ENCODE results near the gene CGN. TPM values are rescaled to one million over a fixed set of nuclear protein-coding genes. Genes with fewer than 3 reads are reported as not detected.
"Not testable (repeated sequence)": the region's sequence is repeated elsewhere in the genome, so short reads cannot be mapped to it uniquely, and the experiment has no call there.

Gene CGN
- total RNA-seq, 1 donor from 2014 or later = 6.7 TPM

DNA sequence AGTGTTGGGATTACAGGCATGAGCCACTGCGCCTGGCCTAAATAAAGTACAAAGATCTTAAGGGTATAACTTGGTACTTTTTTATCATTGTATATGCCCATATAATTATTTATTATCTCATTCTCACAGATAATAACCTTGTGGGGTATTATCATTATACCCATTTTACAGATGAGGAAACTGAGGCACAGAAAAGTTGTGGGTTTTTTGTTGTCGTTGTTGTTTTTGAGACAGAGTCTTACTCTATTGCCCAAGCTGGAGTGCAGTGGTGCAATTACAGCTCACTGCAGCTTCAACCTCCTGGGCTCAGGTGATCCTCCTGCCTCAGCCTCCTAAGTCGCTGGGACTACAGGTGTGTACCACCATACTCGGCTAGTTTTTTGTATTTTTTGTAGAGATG lies 4.1 kb downstream of the CGN start:
- DNase-seq (ENCODE audit: low read depth, low spot score) = no peak
- H3K27me3 Mint-ChIP-seq (ENCODE audit: low read depth) = peaks cover 21% of the 10 kb centered on the region
- peaks cover 30% of the 10 kb centered on the region for H3K4me1 Mint-ChIP-seq
- no peaks in the 10 kb centered on the region for H3K36me3 Mint-ChIP-seq (ENCODE audit: low read depth)
- TF ChIP-seq, protein P1, sequence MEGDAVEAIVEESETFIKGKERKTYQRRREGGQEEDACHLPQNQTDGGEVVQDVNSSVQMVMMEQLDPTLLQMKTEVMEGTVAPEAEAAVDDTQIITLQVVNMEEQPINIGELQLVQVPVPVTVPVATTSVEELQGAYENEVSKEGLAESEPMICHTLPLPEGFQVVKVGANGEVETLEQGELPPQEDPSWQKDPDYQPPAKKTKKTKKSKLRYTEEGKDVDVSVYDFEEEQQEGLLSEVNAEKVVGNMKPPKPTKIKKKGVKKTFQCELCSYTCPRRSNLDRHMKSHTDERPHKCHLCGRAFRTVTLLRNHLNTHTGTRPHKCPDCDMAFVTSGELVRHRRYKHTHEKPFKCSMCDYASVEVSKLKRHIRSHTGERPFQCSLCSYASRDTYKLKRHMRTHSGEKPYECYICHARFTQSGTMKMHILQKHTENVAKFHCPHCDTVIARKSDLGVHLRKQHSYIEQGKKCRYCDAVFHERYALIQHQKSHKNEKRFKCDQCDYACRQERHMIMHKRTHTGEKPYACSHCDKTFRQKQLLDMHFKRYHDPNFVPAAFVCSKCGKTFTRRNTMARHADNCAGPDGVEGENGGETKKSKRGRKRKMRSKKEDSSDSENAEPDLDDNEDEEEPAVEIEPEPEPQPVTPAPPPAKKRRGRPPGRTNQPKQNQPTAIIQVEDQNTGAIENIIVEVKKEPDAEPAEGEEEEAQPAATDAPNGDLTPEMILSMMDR (conservative IDR thresholded peaks at IDR 0.05) = no peak
- no peak overlapping the region for H3K27ac Mint-ChIP-seq (ENCODE audit: unreplicated experiment)
- no peaks in the 10 kb centered on the region for H3K9me3 Mint-ChIP-seq
- no peak overlapping the region for H3K4me3 Mint-ChIP-seq

DNA sequence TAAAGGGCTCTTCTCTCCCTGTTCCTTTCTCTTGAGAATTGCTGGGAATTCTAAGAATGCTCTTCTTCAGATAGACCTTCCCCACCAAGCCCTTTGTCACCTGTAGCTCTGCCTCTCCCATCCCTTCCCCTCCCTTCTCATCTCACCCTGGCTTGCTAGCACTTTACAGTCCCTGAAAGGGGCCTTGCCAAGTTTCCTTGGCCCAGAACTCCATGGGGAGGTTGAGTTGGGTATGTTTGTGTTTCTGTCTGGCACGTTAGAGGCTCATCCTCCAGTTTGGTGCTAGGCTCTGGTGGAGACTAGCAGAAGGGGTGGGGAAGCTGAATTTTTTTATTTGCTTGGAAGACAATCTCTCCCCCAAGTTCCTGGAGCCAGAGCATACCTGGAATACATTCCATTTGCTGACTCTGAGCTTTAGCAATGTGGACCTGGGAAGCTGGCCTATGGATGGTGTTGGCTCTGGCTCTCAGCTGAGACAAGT lies 4.9 kb downstream of the CGN start:
- no peaks in the 10 kb centered on the region for H3K9me3 Mint-ChIP-seq
- TF ChIP-seq, protein P1 (conservative IDR thresholded peaks at IDR 0.05) = no peak
- peaks cover 23% of the 10 kb centered on the region for H3K4me1 Mint-ChIP-seq
- DNase-seq (ENCODE audit: low read depth, low spot score) = no peak
- H3K36me3 Mint-ChIP-seq (ENCODE audit: low read depth) = no peaks in the 10 kb centered on the region
- H3K4me3 Mint-ChIP-seq = no peak overlapping the region
- no peak overlapping the region for H3K27ac Mint-ChIP-seq (ENCODE audit: unreplicated experiment)
- H3K27me3 Mint-ChIP-seq (ENCODE audit: low read depth) = peaks cover 21% of the 10 kb centered on the region

DNA sequence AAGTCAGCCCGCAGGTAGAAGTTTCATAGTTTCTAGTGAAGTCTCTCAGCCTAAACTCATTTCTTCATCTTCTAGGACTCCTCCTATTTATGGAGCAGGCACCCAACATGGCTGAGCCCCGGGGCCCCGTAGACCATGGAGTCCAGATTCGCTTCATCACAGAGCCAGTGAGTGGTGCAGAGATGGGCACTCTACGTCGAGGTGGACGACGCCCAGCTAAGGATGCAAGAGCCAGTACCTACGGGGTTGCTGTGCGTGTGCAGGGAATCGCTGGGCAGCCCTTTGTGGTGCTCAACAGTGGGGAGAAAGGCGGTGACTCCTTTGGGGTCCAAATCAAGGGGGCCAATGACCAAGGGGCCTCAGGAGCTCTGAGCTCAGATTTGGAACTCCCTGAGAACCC lies 7.2 kb downstream of the CGN start:
- H3K27ac Mint-ChIP-seq (ENCODE audit: unreplicated experiment) = no peak overlapping the region
- DNase-seq (ENCODE audit: low read depth, low spot score) = no peak
- H3K36me3 Mint-ChIP-seq (ENCODE audit: low read depth) = no peaks in the 10 kb centered on the region
- H3K4me1 Mint-ChIP-seq = peaks cover 7% of the 10 kb centered on the region
- no peak overlapping the region for H3K4me3 Mint-ChIP-seq
- H3K9me3 Mint-ChIP-seq = no peaks in the 10 kb centered on the region
- TF ChIP-seq, protein P1 (conservative IDR thresholded peaks at IDR 0.05) = no peak
- H3K27me3 Mint-ChIP-seq (ENCODE audit: low read depth) = peaks cover 5% of the 10 kb centered on the region

DNA sequence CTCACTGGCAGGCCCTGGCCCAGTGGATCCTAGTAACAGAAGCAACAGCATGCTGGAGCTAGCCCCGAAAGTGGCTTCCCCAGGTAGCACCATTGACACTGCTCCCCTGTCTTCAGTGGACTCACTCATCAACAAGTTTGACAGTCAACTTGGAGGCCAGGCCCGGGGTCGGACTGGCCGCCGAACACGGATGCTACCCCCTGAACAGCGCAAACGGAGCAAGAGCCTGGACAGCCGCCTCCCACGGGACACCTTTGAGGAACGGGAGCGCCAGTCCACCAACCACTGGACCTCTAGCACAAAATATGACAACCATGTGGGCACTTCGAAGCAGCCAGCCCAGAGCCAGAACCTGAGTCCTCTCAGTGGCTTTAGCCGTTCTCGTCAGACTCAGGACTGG lies 7.7 kb downstream of the CGN start:
- DNase-seq (ENCODE audit: low read depth, low spot score) = no peak
- Mint-ChIP-seq H3K27ac (ENCODE audit: unreplicated experiment) (no peak overlapping the region), H3K36me3 (ENCODE audit: low read depth) (no peaks in the 10 kb centered on the region), H3K9me3 (no peaks in the 10 kb centered on the region), H3K27me3 (ENCODE audit: low read depth) (peaks cover 2% of the 10 kb centered on the region), H3K4me3 (no peak overlapping the region), H3K4me1 (peaks cover 3% of the 10 kb centered on the region)
- TF ChIP-seq, protein P1 (conservative IDR thresholded peaks at IDR 0.05) = no peak

DNA sequence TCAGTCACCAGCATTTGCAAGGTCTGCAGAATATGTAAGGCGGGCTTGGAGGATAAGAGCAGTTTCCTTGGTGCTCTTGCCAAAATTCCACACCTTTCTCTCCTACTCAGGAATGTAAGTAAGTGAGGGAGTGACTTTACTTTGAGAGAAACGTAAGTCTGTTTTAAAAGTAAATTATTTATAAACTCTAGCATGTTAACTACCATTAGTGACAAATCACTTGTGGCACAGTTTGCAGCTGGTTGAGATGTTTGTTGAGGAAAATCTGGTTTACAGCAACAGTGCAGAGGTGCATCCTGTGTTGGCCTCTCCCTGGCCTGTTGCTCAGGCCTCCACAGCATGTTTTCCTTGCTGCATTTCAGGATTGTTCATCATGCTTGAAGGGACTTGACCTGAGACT lies 8.5 kb downstream of the CGN start:
- no peak for DNase-seq (ENCODE audit: low read depth, low spot score)
- no peak overlapping the region for H3K4me3 Mint-ChIP-seq
- TF ChIP-seq, protein P1 (conservative IDR thresholded peaks at IDR 0.05) = no peak
- no peaks in the 10 kb centered on the region for H3K36me3 Mint-ChIP-seq (ENCODE audit: low read depth)
- H3K27me3 Mint-ChIP-seq (ENCODE audit: low read depth) = no peaks in the 10 kb centered on the region
- no peaks in the 10 kb centered on the region for H3K9me3 Mint-ChIP-seq
- no peaks in the 10 kb centered on the region for H3K4me1 Mint-ChIP-seq
- no peak overlapping the region for H3K27ac Mint-ChIP-seq (ENCODE audit: unreplicated experiment)

DNA sequence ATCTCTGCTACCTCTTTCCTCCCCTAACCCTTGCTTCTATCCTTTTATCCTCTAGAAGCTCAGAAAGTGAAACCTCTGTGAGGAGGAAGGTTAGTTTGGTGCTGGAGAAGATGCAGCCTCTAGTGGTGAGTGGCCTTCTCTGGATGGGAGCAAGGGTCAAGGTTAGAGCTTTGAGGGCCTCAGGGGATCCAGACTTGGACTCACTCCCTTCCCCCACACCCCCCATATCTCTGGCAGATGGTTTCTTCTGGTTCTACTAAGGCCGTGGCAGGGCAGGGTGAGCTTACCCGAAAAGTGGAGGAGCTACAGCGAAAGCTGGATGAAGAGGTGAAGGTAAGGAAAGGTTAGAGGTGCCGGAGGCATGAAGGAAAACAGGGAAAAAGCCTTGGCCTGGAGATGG lies 9.2 kb downstream of the CGN start:
- Mint-ChIP-seq H3K4me3 (no peak overlapping the region), H3K27ac (ENCODE audit: unreplicated experiment) (no peak overlapping the region), H3K4me1 (no peaks in the 10 kb centered on the region), H3K36me3 (ENCODE audit: low read depth) (no peaks in the 10 kb centered on the region), H3K27me3 (ENCODE audit: low read depth) (no peaks in the 10 kb centered on the region), H3K9me3 (no peaks in the 10 kb centered on the region)
- DNase-seq (ENCODE audit: low read depth, low spot score) = no peak
- TF ChIP-seq, protein P1 (conservative IDR thresholded peaks at IDR 0.05) = no peak

DNA sequence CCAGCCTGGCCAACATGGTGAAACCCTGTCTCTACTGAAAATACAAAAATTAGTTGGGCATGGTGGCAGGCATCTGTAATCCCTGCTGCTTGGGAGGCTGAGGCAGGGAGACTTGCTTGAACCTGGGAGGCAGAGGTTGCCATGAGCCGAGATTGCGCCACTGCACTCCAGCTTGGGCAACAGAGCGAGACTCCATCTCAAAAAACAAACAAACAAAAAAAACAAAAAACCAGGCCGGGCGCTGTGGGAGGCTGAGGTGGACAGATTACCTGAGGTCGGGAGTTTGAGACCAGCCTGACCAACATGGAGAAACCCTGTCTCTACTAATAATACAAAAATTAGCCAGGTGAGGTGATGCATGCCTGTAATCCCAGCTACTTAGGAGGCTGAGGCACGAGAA lies 11.2 kb downstream of the CGN start:
- H3K27me3 Mint-ChIP-seq (ENCODE audit: low read depth); DNase-seq (ENCODE audit: low read depth, low spot score); H3K27ac Mint-ChIP-seq (ENCODE audit: unreplicated experiment); H3K36me3 Mint-ChIP-seq (ENCODE audit: low read depth); H3K9me3 Mint-ChIP-seq; H3K4me1 Mint-ChIP-seq; H3K4me3 Mint-ChIP-seq: not testable (repeated sequence)

Data from neural crest cell (in vitro differentiated cells).